GM23338 (cell line): ENCODE results near the gene EEPD1.
"Not testable (repeated sequence)": the region's sequence is repeated elsewhere in the genome, so short reads cannot be mapped to it uniquely, and the experiment has no call there.

Source experiments
- EZH2 ChIP-seq: fragments of 200-600 bp; sonication (generic); IDR thresholded peaks from one replicate; pipeline ENCODE4 v1.8.0; 2017; ENCODE audit warnings: antibody characterized with exemption, mild to moderate bottlenecking, low read depth; ENCODE audit not compliant: unreplicated experiment
- EZH2phosphoT487 ChIP-seq: fragments of 200-600 bp; sonication (generic); IDR thresholded peaks from one replicate; pipeline ENCODE4 v1.8.1; 2018; ENCODE audit warnings: antibody characterized with exemption; ENCODE audit not compliant: unreplicated experiment
- JUNB ChIP-seq: IDR thresholded peaks from one replicate; pipeline ENCODE4 v1.6.1; 2016; ENCODE audit warnings: antibody characterized with exemption; ENCODE audit not compliant: unreplicated experiment
- POLR2AphosphoS5 ChIP-seq: IDR thresholded peaks from 2 replicates; pipeline ENCODE4 v1.6.1; 2016; ENCODE audit warnings: antibody characterized with exemption, low read depth
- ZNF331 ChIP-seq: fragments of 250-450 bp; sonication (Bioruptor Pico); IDR thresholded peaks from 2 replicates; pipeline ENCODE4 v1.5.0; 2020; ENCODE audit warnings: low read depth, mild to moderate bottlenecking, moderate library complexity
- TF ChIP-seq, protein P1 (sequence below), 2 experiments: fragments of 200-600 bp in 1 of 2; sonication (generic) in 1 of 2; conservative IDR thresholded peaks; 2 replicates each; pipeline versions ENCODE4 v1.5.1 to v1.6.1; 2016 to 2017; ENCODE audit warnings: antibody characterized with exemption in 2 of 2, low read depth in 2 of 2, mild to moderate bottlenecking in 2 of 2, moderate library complexity in 1 of 2
- TF ChIP-seq, protein P2 (sequence below): IDR thresholded peaks from one replicate; pipeline ENCODE4 v1.6.1; 2018; ENCODE audit warnings: antibody characterized with exemption; ENCODE audit not compliant: unreplicated experiment

DNA sequence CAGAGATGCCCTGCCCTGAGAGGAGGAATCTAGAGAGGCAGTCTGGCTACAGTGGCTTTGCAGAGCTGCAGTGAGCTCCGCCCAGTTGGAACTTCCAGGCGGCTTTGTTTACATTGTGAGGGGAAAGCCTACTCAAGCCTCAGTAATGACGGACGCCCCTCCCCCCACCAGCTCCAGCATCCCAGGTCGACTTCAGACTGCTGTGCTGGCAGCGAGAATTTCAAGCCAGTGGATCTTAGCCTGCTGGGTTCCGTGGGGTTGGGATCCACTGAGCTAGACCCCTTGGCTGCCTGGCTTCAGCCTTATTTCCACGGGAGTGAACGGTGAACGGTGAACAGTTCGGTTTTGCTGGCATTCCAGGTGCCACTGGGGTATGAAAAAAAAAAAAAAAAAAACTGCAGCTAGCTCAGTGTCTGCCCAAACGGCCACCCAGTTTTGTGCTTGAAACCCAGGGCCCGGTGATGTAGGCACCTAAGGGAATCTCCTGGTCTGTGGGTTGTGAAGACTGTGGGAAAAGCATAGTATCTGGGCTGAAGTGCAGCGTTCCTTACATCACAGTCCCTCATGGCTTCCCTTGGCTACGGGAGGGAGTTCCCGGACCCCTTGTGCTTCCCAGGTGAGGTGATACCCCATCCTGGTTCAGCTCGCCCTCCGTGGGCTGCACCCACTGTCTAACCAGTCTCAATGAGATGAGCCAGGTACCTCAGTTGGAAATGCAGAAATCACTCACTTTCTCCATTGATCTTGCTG, 105.6 kb downstream of the EEPD1 start:
- TF ChIP-seq, protein P1, sequence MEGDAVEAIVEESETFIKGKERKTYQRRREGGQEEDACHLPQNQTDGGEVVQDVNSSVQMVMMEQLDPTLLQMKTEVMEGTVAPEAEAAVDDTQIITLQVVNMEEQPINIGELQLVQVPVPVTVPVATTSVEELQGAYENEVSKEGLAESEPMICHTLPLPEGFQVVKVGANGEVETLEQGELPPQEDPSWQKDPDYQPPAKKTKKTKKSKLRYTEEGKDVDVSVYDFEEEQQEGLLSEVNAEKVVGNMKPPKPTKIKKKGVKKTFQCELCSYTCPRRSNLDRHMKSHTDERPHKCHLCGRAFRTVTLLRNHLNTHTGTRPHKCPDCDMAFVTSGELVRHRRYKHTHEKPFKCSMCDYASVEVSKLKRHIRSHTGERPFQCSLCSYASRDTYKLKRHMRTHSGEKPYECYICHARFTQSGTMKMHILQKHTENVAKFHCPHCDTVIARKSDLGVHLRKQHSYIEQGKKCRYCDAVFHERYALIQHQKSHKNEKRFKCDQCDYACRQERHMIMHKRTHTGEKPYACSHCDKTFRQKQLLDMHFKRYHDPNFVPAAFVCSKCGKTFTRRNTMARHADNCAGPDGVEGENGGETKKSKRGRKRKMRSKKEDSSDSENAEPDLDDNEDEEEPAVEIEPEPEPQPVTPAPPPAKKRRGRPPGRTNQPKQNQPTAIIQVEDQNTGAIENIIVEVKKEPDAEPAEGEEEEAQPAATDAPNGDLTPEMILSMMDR (conservative IDR thresholded peaks at IDR 0.05; ENCODE audit: low read depth in 2 of 2): not testable (repeated sequence)
- not testable (repeated sequence) for TF ChIP-seq EZH2; ZNF331 (CRISPR knock-in tag); JUNB; EZH2phosphoT487
- TF ChIP-seq POLR2AphosphoS5: 0 out of 2 replicates have a peak, but pooled peaks have one; percentile 22
- TF ChIP-seq, protein P2, sequence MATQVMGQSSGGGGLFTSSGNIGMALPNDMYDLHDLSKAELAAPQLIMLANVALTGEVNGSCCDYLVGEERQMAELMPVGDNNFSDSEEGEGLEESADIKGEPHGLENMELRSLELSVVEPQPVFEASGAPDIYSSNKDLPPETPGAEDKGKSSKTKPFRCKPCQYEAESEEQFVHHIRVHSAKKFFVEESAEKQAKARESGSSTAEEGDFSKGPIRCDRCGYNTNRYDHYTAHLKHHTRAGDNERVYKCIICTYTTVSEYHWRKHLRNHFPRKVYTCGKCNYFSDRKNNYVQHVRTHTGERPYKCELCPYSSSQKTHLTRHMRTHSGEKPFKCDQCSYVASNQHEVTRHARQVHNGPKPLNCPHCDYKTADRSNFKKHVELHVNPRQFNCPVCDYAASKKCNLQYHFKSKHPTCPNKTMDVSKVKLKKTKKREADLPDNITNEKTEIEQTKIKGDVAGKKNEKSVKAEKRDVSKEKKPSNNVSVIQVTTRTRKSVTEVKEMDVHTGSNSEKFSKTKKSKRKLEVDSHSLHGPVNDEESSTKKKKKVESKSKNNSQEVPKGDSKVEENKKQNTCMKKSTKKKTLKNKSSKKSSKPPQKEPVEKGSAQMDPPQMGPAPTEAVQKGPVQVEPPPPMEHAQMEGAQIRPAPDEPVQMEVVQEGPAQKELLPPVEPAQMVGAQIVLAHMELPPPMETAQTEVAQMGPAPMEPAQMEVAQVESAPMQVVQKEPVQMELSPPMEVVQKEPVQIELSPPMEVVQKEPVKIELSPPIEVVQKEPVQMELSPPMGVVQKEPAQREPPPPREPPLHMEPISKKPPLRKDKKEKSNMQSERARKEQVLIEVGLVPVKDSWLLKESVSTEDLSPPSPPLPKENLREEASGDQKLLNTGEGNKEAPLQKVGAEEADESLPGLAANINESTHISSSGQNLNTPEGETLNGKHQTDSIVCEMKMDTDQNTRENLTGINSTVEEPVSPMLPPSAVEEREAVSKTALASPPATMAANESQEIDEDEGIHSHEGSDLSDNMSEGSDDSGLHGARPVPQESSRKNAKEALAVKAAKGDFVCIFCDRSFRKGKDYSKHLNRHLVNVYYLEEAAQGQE: not testable (repeated sequence)
